ENCODE data around the gene OR2T29. TPM values are rescaled to one million over a fixed set of nuclear protein-coding genes. Genes with fewer than 3 reads are reported as not detected.

OR2T29 gene
- total RNA-seq, 1 donor from 2014 or later: not detected

DNA sequence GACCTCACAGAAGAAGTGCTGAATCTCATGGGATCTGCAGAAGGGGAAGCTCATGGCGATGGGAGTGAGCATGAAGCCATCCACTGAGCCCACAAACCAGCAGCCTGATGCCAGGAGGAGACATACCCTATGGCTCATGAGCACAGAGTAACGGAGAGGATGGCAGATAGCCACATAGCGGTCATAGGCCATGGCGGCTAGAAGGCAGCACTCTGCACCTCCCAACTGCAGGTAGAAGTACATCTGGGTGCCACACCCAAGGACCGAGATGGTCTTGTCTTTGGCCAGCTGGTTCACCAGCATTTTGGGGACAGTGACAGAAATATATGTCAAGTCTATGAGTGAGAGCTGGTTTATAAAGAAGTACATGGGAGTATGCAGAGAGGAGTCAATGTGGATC, 30.7 kb upstream of the OR2T29 start:
- H3K27ac Mint-ChIP-seq (ENCODE audit: unreplicated experiment): no peak overlapping the region
- Histone ChIP-seq H3K27me3 (ENCODE audit: insufficient read depth, low read length) (no peaks in the 10 kb centered on the region), H2AFZ (ENCODE audit: low read depth, low read length) (no peak overlapping the region), H3K79me2 (ENCODE audit: insufficient read depth, low read length) (no peaks in the 10 kb centered on the region), H3K9ac (ENCODE audit: low read length) (no peak overlapping the region), H3K27ac (ENCODE audit: low read depth, low read length) (no peak overlapping the region), H3K4me1 (ENCODE audit: insufficient read depth, low read length) (no peaks in the 10 kb centered on the region), H3K4me3 (ENCODE audit: insufficient read depth, low read depth, low read length) (no peak overlapping the region), H3K36me3 (ENCODE audit: insufficient read depth, low read length) (no peaks in the 10 kb centered on the region), H3K9me3 (ENCODE audit: insufficient read depth, low read depth, low read length) (peaks cover 15% of the 10 kb centered on the region), H3K4me2 (ENCODE audit: low read length) (no peak overlapping the region), H4K20me1 (ENCODE audit: insufficient read depth, low read length) (no peaks in the 10 kb centered on the region)
- no peaks in the 10 kb centered on the region for H3K27me3 Mint-ChIP-seq (ENCODE audit: low read depth, unreplicated experiment)
- H3K4me3 Mint-ChIP-seq (ENCODE audit: unreplicated experiment): no peak overlapping the region
- DNase-seq (ENCODE audit: low read depth) (no peak), FAIRE-seq (no peak)
- H3K9me3 Mint-ChIP-seq (ENCODE audit: unreplicated experiment): peaks cover 2% of the 10 kb centered on the region
- TF ChIP-seq, protein P1, sequence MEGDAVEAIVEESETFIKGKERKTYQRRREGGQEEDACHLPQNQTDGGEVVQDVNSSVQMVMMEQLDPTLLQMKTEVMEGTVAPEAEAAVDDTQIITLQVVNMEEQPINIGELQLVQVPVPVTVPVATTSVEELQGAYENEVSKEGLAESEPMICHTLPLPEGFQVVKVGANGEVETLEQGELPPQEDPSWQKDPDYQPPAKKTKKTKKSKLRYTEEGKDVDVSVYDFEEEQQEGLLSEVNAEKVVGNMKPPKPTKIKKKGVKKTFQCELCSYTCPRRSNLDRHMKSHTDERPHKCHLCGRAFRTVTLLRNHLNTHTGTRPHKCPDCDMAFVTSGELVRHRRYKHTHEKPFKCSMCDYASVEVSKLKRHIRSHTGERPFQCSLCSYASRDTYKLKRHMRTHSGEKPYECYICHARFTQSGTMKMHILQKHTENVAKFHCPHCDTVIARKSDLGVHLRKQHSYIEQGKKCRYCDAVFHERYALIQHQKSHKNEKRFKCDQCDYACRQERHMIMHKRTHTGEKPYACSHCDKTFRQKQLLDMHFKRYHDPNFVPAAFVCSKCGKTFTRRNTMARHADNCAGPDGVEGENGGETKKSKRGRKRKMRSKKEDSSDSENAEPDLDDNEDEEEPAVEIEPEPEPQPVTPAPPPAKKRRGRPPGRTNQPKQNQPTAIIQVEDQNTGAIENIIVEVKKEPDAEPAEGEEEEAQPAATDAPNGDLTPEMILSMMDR (IDR thresholded peaks at IDR 0.05; ENCODE audit: insufficient read depth, low read depth, low read length): no peak
- no peak for TF ChIP-seq EZH2 (IDR thresholded peaks at IDR 0.05; ENCODE audit: insufficient read depth, low read length)
- H3K36me3 Mint-ChIP-seq (ENCODE audit: low read depth, unreplicated experiment): no peaks in the 10 kb centered on the region
- H3K4me1 Mint-ChIP-seq (ENCODE audit: low read depth, unreplicated experiment): no peaks in the 10 kb centered on the region

DNA sequence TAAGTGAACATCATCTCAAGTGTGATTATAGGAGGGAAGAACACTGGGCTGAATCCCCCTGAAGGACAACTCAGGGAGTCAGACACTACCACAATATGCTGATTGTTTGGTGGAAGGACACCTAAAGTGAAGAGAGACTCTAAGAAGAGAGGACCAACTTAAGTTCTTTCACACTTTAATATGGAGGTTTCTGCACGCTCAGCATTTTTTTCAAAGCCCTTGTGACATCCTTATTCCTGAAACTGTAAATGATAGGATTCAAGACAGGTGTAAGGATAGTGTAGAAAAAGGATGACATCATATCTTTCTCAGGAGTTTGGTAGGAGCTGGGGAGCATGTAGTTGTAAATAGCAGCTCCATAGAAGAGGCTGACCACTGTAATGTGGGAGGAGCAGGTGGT, 30.1 kb upstream of the OR2T29 start:
- DNase-seq (ENCODE audit: low read depth) (no peak), FAIRE-seq (no peak)
- Histone ChIP-seq H3K4me1 (ENCODE audit: insufficient read depth, low read length) (no peaks in the 10 kb centered on the region), H3K9ac (ENCODE audit: low read length) (no peak overlapping the region), H3K27ac (ENCODE audit: low read depth, low read length) (no peak overlapping the region), H3K4me2 (ENCODE audit: low read length) (no peak overlapping the region), H2AFZ (ENCODE audit: low read depth, low read length) (no peak overlapping the region), H3K9me3 (ENCODE audit: insufficient read depth, low read depth, low read length) (peaks cover 15% of the 10 kb centered on the region), H3K79me2 (ENCODE audit: insufficient read depth, low read length) (no peaks in the 10 kb centered on the region), H3K27me3 (ENCODE audit: insufficient read depth, low read length) (no peaks in the 10 kb centered on the region), H4K20me1 (ENCODE audit: insufficient read depth, low read length) (no peaks in the 10 kb centered on the region), H3K4me3 (ENCODE audit: insufficient read depth, low read depth, low read length) (no peak overlapping the region), H3K36me3 (ENCODE audit: insufficient read depth, low read length) (no peaks in the 10 kb centered on the region)
- no peaks in the 10 kb centered on the region for H3K4me1 Mint-ChIP-seq (ENCODE audit: low read depth, unreplicated experiment)
- H3K27ac Mint-ChIP-seq (ENCODE audit: unreplicated experiment): no peak overlapping the region
- TF ChIP-seq, protein P1 (IDR thresholded peaks at IDR 0.05; ENCODE audit: insufficient read depth, low read depth, low read length): no peak
- no peak for TF ChIP-seq EZH2 (IDR thresholded peaks at IDR 0.05; ENCODE audit: insufficient read depth, low read length)
- H3K27me3 Mint-ChIP-seq (ENCODE audit: low read depth, unreplicated experiment): no peaks in the 10 kb centered on the region
- peaks cover 2% of the 10 kb centered on the region for H3K9me3 Mint-ChIP-seq (ENCODE audit: unreplicated experiment)
- H3K4me3 Mint-ChIP-seq (ENCODE audit: unreplicated experiment): no peak overlapping the region
- no peaks in the 10 kb centered on the region for H3K36me3 Mint-ChIP-seq (ENCODE audit: low read depth, unreplicated experiment)

DNA sequence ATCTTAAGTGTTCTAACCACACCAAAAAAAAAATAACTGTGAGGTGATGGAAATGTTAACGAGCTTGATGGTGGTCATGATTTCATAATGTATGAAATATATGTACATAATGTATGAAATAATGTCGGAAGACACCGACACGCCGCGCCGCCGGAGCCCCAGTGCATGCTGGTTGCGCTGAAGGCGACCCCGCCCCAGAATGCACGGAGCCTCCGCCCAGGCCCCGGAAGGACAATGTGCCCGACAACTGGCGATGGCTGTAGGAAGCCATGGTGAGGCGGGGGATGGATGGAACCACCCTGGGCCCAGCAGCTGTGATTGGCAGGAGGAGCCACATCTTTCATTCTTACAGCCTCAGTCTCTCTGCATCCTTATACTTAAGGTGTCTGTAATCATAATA, 27.5 kb upstream of the OR2T29 start:
- Mint-ChIP-seq H3K9me3 (ENCODE audit: unreplicated experiment) (peaks cover 2% of the 10 kb centered on the region), H3K36me3 (ENCODE audit: low read depth, unreplicated experiment) (no peaks in the 10 kb centered on the region), H3K4me3 (ENCODE audit: unreplicated experiment) (no peak overlapping the region), H3K27ac (ENCODE audit: unreplicated experiment) (no peak overlapping the region), H3K27me3 (ENCODE audit: low read depth, unreplicated experiment) (no peaks in the 10 kb centered on the region), H3K4me1 (ENCODE audit: low read depth, unreplicated experiment) (no peaks in the 10 kb centered on the region)
- FAIRE-seq (no peak), DNase-seq (ENCODE audit: low read depth) (no peak)
- H2AFZ ChIP-seq (ENCODE audit: low read depth, low read length): no peak overlapping the region
- no peak overlapping the region for H3K27ac ChIP-seq (ENCODE audit: low read depth, low read length)
- no peak overlapping the region for H3K9ac ChIP-seq (ENCODE audit: low read length)
- no peak overlapping the region for H3K4me2 ChIP-seq (ENCODE audit: low read length)
- no peaks in the 10 kb centered on the region for H3K79me2 ChIP-seq (ENCODE audit: insufficient read depth, low read length)
- H3K36me3 ChIP-seq (ENCODE audit: insufficient read depth, low read length): no peaks in the 10 kb centered on the region
- H3K4me3 ChIP-seq (ENCODE audit: insufficient read depth, low read depth, low read length): no peak overlapping the region
- peaks cover 12% of the 10 kb centered on the region for H3K9me3 ChIP-seq (ENCODE audit: insufficient read depth, low read depth, low read length)
- H3K27me3 ChIP-seq (ENCODE audit: insufficient read depth, low read length): no peaks in the 10 kb centered on the region
- no peak for TF ChIP-seq EZH2 (IDR thresholded peaks at IDR 0.05; ENCODE audit: insufficient read depth, low read length)
- TF ChIP-seq, protein P1 (IDR thresholded peaks at IDR 0.05; ENCODE audit: insufficient read depth, low read depth, low read length): no peak
- H4K20me1 ChIP-seq (ENCODE audit: insufficient read depth, low read length): no peaks in the 10 kb centered on the region
- H3K4me1 ChIP-seq (ENCODE audit: insufficient read depth, low read length): no peaks in the 10 kb centered on the region

All from astrocyte (in vitro differentiated cells and primary cell).